GM19397 (cell line): Measurements from ENCODE around the gene CCDC142.
A peak's percentile ranks its signal among the peaks of the same experiment; 100 is the strongest.
"Not testable (repeated sequence)": the region's sequence is repeated elsewhere in the genome, so short reads cannot be mapped to it uniquely, and the experiment has no call there.

Experiments used
- ATAC-seq: cut with Tn5 transposase; IDR thresholded peaks from one replicate; pipeline ENCODE4 v1.9.1; 2021; ENCODE audit warnings: mild to moderate bottlenecking, moderate library complexity; ENCODE audit not compliant: unreplicated experiment

The CCDC142 gene

DNA sequence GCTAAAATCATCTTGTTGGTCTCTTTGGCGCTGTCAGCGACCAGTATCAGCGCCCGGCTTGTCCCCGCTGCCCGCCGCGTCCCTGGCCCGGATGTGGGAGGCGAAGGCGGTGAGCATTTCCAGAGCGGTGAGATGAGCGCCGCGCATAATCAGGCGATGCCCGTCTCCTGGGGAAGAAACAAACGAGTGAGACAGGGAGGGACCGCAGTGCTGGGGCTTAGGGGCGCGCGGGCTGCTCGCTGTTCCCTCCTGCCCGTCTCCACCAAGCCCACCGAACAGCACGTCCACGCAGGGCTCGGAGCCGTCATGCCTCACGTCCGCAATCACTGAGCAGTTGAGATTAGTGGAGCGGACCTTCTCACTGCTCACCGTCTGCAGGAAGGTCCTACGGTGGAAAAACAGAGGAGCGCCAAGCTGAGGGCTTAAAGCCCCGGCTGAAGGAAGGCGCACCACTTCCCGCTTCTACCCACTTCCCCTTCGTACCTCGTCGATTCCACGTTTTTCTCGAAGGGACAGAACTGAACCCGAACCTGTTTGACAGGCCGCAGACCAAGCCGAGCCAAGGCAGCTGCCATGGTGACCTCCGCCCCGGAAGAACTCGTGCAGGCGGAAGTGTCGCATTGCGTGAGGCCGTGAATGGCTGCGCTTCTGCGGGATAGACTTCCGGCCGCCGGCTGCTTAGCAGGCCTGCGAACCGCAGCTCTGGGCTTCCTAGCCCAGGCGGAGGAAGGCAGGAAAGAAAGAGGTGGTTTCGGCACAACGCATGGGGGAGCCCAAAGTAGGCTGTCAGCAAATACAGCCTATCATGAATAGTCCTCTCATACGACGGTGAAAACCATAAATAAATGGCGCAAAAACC lies 10.5 kb downstream of the CCDC142 start, which contains the start of gene MRPL53:
Gene MRPL53, minus strand, starts transcription at position 595 of the 859 bp plus-strand sequence. Its CDS starts 20 bp downstream, at position 575.
- ATAC-seq = peak; percentile 83

DNA sequence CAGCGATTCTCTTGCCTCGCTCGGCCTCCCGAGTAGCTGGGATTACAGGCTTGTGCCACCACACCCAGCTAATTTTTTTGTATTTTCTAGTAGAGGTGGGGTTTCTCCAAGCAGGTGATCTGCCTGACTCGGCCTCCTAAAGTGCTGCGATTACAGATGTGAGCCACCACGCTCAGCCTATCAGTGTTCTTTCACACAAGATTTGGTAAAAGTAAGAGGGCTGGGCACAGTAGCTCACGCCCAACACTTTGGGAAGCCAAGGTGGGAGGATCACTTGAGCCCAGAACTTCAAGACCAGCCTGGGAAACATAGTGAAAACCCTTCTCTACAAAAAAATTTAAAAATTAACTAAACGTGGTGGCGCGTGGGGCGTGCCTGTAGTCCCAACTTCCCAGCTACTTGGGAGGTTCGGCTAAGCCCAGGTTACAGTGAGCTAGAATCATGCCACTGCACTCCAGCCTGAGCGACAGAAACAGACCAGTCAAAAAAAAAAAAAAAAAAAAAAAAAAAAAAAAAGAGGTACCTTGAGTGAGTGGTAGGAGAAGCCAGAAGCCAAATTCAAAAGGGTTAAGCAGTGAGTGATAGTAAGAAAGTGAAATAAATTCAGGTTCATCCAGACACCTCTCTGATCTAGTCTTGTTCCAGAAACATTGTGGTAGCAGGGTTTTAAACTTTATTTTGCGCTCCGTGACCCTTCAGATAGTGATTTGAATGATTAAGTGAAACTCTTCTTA lies 11.3 kb downstream of the CCDC142 start:
- ATAC-seq = no peak

GRCh38 chr2:74470742-74471141 lies 12.1 kb downstream of the CCDC142 start:
- ATAC-seq = not testable (repeated sequence)

DNA sequence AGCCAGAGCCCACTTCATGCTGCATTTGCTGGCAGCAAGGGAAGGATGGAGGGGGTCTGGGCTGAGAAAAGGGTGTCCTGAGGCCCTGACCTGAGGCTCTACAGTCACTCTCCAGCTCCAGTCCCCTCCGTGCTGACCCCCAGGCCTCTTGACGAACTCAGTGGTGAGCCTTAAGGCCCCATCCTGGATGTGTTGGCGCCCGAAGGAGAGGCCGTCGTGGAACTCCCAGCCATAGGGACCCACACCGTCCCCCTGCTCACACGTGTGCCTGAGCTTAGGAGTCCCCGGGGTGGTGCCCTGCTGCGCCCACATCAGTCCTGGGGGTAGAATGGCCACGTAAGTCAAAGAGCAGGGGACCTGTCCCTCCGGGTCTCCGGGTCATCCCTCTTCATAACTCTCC lies 18.4 kb downstream of the CCDC142 start:
- ATAC-seq = no peak

- ATAC-seq = no peak
These were observed 20.1 kb downstream of the CCDC142 start for GRCh38 chr2:74462786-74463105.

GRCh38 chr2:74462054-74462785 lies 20.6 kb downstream of the CCDC142 start:
- no peak for ATAC-seq

- ATAC-seq = no peak
These were observed 21.4 kb downstream of the CCDC142 start for GRCh38 chr2:74461187-74462053.

DNA sequence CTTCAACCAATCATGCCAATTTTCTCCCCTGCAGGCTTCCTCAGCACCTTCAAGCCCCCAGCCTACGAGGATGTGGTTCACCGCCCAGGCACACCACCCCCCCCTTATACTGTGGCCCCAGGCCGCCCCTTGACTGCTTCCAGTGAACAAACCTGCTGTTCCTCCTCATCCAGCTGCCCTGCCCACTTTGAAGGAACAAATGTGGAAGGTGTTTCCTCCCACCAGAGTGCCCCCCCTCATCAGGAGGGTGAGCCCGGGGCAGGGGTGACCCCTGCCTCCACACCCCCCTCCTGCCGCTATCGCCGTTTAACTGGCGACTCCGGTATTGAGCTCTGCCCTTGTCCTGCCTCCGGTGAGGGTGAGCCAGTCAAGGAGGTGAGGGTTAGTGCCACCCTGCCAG lies 22.6 kb downstream of the CCDC142 start:
- not testable (repeated sequence) for ATAC-seq

DNA sequence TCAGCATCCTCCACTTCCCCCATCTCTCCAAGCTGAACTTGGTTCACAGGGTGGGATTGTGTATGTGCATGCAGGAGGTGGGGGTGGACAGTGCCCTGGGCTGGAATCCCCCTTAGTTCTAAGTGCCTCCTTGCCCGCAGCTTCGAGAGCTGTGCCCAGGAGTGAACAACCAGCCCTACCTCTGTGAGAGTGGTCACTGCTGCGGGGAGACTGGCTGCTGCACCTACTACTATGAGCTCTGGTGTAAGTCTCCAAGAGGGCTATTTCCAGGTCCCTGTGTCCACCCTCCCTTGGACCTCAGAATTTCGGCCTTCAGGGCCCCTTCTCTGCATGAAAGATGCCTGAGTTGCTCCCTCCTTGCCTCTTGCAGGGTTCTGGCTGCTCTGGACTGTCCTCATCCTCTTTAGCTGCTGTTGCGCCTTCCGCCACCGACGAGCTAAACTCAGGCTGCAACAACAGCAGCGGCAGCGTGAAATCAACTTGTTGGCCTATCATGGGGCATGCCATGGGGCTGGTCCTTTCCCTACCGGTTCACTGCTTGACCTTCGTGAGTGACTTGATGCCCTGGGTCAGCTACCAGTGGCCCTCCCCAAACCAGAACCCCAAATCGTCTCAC lies 23.2 kb downstream of the CCDC142 start:
- not testable (repeated sequence) for ATAC-seq

- no peak for ATAC-seq
These were observed 23.8 kb downstream of the CCDC142 start for GRCh38 chr2:74458938-74459363.

GRCh38 chr2:74458132-74458937 lies 24.5 kb downstream of the CCDC142 start, which contains the start of gene WBP1:
Gene WBP1, plus strand, starts transcription at chr2:74458438. Its CDS starts 165 bp downstream, at chr2:74458603.
- ATAC-seq = peak; percentile 78

DNA sequence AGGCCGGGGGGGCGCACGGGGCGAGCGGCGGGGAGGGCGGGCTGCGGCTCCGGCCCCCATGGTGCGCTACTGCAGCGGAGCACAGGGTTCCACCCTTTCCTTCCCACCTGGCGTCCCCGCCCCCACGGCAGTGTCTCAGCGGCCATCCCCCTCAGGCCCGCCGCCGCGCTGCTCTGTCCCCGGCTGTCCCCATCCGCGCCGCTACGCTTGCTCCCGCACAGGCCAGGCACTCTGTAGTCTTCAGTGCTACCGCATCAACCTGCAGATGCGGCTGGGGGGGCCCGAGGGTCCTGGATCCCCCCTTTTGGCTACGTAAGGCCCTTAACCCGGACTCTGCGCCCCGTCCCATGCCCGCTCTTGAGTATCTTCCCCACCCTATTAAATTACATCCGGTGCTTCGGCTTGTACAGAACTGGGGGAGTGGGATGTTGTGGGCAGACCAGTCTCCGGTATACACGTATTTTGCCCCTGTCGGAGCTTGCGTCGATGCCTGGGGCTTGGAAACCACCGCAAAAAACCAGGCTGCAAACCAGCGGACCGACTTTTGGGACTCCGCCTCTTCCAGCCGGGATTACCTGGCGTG lies 25.2 kb downstream of the CCDC142 start:
- peak; percentile 37 for ATAC-seq

GRCh38 chr2:74457129-74457548 lies 25.7 kb downstream of the CCDC142 start:
- ATAC-seq = no peak

- ATAC-seq = peak; percentile 44
These were observed 27.9 kb downstream of the CCDC142 start, which contains the start of gene INO80B for GRCh38 chr2:74454654-74455511. Gene INO80B, plus strand, starts transcription at chr2:74455087. Its CDS starts 30 bp downstream, at chr2:74455117.

GRCh38 chr2:74450570-74451190 lies 32.1 kb downstream of the CCDC142 start:
- no peak for ATAC-seq

DNA sequence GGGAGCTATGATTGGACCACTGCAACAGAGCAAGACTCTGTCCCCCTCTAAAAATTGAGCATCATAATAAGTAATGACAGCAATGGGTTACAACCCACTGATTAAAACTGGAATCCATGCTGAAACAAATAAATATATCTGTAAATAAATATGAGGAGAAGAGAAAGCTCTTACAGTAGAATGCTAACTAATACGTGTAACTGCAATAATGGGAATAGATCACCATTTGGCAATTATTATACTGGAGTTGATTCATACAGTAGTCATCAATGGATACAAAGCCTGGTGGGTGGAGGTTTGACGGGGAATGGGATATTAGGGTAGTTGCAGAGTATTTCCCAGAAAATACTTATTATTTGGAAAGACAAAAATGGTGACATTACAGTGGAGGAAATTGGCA lies 34.0 kb downstream of the CCDC142 start:
- no peak for ATAC-seq
